DMS153 treated with DMSO at 0.1 percent for 48 hours (cell line): ENCODE measurements around the gene EIF3F.

Experiments used
- DNase-seq: peaks from one replicate; lab custom pipeline; 2025; ENCODE audit not compliant: unreplicated experiment; lab: John Stamatoyannopoulos, UW

EIF3F gene

DNA sequence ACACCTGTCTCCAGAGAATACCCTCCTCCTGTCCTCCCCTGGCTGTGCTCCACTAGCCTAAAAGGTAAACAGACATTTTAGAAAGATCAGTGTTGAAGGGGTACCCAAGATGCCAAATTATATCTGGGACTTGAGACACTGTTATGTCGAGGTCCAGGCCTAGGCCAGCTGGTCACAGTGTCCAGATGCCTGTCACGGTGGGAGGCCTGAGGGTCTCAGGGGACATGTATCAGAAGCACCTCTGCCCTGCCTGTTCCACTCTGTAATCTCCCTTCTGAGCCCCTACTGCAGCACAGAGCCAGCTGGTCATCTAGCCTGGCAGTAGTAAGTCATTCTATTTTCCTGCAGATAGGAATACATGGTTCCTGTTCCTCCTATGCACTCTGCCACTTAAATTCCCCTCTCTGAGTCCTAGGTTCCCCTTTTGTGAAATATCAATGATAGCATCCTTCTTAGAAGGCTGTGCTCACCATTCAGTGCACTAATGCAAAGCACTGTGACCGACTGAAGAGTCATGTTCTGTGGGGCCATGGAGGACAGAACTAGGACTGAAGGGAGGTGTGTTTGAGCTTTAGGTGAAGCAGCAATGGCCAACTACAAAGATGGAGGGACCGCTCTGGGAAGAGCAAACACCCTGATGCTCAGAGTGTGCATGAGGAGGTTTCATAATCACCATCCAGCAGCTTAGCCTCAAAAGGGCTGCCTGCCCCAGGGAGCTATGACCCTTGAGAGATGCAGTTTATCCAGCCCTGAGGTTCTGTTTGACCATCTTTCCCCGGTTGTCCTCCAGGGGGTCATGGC is 49.1 kb downstream of the EIF3F start:
- no peak for DNase-seq

DNA sequence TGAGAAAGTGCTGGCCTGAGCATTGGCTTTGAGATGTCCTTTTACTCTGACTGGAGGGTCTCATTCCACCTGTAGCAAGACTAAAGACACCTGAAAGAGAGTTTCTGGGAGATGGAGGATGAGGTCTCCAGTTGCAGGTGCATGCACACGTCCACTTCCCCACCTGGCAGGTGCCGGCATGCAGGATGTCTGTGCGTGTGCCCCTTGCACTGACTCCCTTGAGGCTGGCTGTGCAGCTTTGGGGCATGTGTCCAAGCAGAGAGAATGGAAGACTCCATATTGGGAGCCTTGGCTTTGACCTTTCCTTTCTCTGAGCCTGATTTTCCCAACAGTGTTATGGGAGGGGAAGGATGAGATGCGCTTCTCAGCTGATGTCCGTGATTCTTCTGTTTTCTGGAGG is 49.8 kb downstream of the EIF3F start:
- no peak for DNase-seq

DNA sequence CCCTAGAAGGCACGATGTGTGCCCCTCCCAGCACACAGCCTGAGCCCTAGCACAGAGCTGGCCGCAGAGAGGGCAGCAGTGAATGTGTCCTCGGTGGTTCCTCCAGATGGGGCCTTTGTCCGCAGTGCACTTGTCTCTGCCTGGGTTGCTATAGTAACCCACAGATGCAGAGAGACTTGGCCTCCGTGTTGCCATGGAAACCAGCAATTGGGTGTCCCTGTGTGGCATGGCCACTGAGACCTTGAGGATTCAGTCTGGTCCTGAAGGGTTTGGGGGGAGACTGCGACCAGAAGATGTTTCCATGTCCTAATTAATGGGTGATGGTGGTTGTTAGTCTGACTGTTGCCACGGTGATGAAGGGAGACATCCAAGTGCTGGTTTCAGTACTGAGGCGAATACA is 51.3 kb downstream of the EIF3F start:
- DNase-seq = no peak

DNA sequence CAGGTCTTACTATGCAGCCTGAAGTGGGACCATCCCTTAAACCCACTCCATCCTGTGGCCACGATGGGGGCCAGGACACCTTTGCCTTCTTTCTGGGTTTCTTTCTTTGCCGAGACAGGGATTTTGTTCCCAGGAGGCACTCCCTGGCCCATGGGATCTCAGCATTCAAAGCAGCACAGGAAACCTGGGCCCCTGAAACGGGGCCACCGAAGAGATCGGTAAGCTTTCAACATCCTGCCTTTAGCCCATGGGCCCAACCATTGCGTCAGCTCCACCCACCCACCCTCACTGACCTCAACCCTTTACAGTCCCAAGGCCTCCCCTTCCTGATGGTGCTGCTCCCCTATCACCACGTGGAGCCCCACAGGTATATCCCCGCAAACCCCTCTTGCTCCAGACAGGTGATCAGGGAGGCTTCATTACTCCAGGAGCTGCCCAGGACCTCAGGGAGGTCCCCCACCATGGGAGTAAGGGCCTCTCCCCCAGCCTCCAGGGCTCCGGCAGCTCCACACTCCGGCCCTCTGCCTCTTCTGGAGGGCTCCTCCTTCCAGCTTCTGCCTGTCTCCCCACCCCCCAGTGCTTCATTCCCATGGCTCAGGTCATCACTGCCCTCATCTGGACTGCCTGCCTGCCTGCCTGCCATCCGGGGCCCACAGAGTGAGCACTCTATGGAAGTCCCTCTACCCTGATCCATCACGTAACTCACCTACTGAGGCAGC is 51.8 kb downstream of the EIF3F start:
- no peak for DNase-seq

DNA sequence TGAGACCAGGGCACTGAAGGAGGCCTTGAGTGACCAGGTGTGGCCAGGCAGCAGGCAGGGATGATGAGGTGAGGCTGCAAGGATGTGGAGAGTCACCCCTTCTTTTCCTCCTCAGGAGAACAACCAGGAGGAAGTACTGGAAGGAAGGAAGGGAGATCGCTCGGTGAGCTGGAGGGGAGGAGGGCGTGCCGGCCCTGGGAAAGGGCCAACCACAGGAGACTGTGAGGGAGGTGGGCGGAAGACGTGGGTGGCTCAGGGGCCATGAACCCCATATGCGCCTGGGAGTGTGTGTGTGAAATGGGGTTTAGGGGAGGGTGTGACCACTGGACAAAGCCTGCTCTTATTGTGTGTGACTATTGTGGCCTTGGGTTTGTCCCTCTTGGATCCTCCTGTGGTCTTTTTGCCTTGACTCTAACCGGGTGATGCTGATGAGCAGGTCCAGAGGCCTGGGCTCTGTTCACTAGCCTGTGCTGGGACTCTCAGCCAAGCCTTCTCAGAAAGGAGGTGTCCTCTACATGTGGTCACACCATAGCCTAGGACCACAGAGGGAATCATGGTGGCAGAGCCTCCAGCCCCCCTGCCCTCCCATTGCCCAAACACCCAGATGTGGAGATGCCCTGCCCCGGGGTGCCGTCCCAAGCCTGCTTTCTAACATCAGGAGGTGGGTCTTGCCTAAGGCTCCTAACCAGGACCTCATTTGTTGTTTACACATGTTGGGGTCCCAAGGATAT is 52.6 kb downstream of the EIF3F start:
- no peak for DNase-seq

DNA sequence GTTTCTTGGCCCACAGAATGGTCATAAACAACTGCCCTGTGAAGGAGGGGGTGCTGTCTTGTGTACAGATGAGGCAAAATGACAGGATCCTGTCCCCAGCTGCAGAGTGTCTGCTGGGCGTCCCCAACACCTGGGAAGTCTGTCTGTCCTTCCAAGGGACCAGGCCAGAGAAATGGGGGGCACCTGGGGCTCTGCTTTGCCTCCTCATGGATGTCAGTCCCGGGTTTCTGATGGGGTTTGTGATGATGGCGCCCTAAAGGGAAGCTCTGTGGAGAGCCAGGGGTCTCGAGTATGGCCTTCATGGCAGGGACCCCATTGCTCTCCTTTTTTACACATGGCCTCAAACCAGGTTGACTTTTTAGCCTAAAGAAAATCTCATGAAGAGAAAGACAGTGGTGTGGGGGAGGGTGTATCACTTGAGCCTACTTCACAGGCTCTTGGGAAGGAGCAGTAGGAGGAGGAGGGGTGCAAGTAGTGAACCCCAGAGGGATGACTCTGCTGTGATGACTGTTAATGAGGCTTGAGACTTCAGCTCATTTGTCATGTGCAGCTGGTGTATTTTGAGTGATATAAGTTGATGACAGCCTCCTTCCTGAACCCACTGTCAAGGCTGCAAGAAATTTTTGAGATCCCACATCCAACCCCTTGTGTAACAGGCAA is 53.3 kb downstream of the EIF3F start:
- DNase-seq = no peak

DNA sequence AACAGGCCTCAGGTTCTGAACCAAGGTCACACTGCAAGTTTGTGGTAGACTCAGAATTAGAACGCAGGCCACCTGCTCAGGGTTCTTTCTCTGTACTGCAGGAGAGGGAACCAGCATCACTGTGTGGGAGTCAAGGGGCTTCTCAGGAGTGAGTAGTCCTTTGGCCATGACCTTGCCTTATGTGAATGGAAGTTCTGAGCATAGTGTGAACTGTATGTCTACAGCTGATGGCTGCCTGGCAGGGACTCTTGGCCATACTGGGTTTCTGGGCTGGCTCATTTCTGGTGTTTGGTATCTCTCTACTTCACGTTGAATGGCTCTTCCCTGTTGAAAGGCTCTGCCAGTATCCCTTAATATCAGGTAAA is 53.8 kb downstream of the EIF3F start:
- no peak for DNase-seq

DNA sequence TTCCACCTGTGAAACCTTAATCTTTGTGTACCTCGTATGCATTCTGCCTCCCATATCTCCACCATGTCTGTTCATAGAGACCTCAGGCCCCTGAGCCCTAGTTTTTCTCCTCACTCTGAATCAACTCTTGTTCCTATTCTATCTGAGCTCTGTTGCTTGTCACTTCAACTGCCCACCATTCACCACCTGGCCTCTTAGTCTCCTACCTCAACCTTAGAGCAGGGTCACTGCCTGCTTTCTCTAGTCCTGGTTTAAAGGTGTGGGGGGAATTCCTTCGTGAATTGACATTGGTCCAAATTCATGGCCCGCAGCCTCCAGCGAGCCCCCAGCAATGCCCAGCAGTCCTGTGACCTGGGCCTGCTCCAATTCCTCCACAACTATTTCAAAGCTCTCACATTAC is 54.4 kb downstream of the EIF3F start:
- DNase-seq = no peak

DNA sequence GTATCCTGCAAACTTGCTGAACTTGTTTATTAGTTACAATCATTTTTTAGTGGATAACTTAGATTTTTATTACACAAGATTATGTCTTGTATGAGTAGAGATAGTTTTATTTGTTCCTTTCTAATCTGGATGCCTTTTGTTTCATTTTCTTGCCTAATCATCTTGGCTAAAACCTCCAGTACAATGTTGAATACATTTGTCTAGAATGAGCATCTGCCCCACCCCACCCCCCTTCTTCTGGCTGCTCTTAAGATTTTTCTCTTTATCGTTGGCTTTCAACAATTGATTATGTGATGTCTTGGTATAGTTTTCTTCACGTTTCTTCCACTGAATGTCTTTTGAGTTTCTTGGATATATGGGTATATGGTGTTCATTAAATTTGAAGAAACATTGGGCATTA is 56.6 kb downstream of the EIF3F start:
- no peak for DNase-seq

DNA sequence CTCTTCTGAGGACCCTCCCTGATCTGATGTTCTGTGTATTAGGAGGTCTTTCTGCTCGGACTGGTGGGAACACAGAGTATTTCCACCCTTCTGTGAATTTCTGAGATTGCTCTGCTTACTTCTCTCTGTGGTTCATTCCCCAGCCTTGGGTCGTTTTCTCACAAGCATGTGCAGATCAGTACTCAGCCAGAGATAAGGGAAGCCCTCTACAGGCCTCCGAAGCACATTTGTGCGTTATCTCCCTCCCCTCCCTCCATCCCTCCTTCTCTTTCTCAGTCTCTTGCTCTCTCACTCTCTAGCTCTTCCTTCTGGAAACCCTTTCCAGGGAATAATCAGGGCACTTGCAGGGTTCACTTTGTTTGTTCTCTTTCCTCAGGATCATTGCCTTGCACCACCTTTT is 58.7 kb downstream of the EIF3F start:
- DNase-seq = no peak

DNA sequence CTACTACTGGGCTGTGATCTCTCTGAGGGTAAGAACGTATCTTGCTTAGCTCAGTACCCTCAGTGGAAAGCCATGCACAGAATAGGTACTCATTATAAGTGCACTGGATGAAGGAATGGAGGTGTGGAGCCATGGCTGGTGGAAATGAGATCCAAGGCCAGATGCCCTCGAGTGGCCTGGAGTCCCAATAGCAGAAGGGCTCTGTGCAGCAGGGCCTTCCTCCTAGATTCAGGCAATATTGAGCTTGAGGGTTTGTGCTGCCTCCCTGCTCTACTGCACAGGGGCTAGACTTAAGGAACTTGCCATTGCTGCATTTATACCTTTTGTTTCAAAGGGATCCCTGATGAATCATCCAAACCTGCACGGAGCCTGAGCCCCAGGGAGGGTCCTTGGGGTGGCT is 60.2 kb downstream of the EIF3F start:
- no peak for DNase-seq

DNA sequence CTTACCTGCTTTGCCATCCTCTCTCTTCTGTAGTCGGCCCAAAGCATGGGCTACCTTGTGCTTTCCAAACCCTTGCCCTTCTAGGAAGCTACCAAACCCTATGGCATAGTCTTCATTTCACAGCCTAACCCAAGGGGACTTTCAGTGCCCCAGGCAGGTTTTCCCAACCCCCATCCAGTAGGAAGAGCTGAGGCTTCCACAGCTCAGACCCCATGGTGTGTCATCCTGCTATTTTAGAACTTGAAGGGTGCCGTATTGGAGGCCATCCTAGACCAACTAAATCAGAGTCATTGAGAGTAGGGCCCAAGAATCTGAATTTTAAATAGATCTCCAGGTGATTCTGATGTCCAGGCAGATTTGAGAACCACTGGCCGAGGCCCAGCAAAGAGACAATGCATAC is 61.9 kb downstream of the EIF3F start:
- DNase-seq = no peak
